Measurements from ENCODE around the gene ETV5. TPM values are rescaled to one million over a fixed set of nuclear protein-coding genes. Genes with fewer than 3 reads are reported as not detected.
A peak's percentile ranks its signal among the peaks of the same experiment; 100 is the strongest.

The ETV5 gene
- total RNA-seq, 1 donor from 2014 or later: 17.1 TPM

DNA sequence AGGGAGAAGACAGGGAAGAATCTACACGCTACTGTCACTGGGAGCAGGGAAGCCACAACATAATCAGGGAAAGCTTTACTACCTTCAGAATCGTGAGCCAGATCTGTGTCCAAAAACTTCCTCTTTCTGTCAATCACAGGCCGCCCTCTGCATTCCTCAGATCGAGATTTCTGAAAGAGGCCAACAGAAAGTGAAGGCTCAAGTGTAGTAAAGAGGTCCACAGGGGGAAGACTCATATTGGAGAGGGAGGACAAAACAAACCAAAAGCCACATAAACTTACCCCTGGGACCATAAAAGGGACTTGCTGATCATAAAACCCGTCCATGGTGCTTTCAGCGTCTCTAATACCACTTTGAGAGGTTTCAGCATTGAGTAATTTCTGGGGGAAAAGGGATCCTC lies 3.3 kb downstream of the ETV5 start:
- no peak overlapping the region for H3K4me3 ChIP-seq (ENCODE audit: low read depth, low read length)
- DNase-seq (ENCODE audit: low read depth): no peak
- TF ChIP-seq, protein P1, sequence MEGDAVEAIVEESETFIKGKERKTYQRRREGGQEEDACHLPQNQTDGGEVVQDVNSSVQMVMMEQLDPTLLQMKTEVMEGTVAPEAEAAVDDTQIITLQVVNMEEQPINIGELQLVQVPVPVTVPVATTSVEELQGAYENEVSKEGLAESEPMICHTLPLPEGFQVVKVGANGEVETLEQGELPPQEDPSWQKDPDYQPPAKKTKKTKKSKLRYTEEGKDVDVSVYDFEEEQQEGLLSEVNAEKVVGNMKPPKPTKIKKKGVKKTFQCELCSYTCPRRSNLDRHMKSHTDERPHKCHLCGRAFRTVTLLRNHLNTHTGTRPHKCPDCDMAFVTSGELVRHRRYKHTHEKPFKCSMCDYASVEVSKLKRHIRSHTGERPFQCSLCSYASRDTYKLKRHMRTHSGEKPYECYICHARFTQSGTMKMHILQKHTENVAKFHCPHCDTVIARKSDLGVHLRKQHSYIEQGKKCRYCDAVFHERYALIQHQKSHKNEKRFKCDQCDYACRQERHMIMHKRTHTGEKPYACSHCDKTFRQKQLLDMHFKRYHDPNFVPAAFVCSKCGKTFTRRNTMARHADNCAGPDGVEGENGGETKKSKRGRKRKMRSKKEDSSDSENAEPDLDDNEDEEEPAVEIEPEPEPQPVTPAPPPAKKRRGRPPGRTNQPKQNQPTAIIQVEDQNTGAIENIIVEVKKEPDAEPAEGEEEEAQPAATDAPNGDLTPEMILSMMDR (conservative IDR thresholded peaks at IDR 0.05; ENCODE audit: low read depth, low read length): no peak

DNA sequence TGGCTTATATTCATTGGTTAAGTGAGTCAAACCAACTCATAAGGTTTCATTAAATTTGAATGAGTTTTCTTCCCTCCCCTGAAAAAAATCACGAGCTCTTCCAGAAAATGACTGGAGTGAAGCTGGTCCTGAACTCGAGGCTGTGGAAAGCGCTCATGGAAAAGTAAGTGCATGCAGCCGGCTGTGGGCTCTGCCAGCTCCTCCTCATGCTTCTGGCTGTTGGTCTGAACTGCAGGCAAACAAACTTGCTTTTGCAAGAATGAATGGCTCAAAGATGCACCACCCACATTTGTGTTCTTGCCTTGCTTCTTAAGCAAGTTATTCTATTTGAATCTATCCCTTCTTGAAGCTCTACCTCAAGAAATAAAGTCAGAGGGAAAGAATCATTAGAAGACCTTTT lies 6.2 kb downstream of the ETV5 start:
- H3K4me3 ChIP-seq (ENCODE audit: low read depth, low read length): no peak overlapping the region
- TF ChIP-seq, protein P1 (conservative IDR thresholded peaks at IDR 0.05; ENCODE audit: low read depth, low read length): no peak
- no peak for DNase-seq (ENCODE audit: low read depth)

DNA sequence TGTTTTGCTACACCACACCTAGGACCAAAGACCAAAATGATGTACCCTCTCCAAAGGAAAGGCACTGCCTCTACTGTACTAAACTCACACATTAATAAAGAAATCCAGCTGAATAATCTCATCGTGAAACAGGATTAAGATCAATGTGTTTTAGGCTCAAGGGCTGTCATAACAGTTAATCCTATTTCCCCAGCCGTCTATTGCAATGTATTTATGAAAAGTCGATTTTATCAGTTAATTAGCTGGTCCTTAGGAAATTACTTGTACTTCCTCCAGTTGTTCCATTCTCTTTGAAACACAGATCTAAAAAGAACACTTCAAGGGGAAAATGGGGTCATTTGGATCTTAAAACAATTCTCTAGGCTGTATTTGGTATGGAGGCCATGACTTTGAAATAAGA lies 8.5 kb downstream of the ETV5 start:
- no peak overlapping the region for H3K4me3 ChIP-seq (ENCODE audit: low read depth, low read length)
- TF ChIP-seq, protein P1 (conservative IDR thresholded peaks at IDR 0.05; ENCODE audit: low read depth, low read length): no peak
- no peak for DNase-seq (ENCODE audit: low read depth)

DNA sequence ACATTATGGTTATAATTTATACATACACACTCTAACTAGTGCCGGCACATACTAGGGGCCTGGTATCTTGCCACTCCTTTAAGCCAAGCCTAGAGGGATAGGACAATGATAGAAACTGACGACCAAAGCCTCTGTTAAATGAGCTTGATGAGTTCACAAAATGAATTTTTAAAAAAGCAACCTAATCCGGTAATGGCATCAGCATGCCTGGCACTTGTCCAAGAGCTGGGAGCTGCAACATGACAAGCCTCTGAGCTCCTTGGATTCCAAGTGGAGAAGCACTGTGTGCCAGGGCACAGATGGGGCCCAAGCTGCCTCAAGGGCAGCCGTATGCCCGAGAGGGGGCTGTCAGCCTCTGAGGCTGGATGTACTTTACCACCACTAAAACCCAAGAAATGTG lies 9.7 kb downstream of the ETV5 start:
- TF ChIP-seq, protein P1 (conservative IDR thresholded peaks at IDR 0.05; ENCODE audit: low read depth, low read length): no peak
- no peak overlapping the region for H3K4me3 ChIP-seq (ENCODE audit: low read depth, low read length)
- no peak for DNase-seq (ENCODE audit: low read depth)

DNA sequence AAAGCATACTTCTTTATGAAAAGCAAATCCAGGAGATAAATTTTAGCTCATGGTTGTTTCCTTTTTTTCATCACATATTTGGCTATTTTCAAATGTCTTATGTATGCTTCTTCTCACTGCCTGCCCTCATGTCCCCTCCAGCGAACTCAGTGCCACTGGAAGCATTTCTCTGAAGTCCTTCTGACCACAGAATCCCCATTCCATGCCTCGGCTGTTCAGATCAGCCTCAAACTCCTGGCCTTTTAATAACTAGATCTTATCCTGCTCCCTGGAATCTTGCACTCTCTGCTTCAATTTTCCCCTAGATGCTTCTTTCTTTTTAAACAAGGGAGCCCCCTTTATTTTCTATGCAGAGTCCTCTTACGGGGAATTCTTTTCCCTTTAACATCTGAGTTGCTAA lies 10.1 kb downstream of the ETV5 start:
- TF ChIP-seq, protein P1 (conservative IDR thresholded peaks at IDR 0.05; ENCODE audit: low read depth, low read length): no peak

DNA sequence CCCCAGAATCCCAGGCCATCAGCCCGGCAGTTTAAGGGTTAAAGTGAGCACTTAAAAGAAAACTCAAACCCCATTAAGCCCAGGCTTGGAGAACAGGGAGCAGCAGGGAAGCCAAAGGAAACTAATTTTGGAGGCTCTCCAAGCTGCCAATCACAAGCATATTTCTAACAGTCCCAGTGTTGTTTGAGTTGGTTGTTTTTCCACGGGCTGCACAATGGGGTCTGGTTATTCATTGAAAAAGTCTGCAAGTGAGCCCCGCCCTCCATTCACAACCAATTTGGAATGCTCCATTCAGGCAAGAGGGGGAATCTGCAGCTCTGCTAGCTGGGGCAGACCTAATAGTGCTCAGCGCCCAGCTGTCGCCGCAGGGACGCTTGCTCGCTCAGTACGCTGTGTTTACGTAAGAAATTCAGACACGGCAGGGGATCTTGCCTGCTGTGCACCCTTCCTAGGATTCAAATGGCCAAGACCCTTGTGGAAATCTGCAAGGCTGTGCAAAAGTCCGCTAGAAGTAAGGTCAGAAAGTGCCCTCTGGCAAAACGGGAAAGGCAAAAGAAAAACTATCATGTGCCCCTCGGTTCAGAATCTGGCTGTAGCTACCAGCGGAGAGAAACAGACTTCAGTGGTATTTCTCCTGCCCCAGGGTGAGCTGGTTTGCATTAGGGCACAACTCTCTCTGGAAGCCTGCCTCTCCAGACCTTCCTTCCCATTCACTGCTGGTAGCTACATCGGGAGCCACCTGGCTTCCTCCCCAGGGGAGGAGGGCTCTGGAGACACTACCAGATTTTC lies 11.0 kb downstream of the ETV5 start:
- peak; percentile 85 for DNase-seq (ENCODE audit: low read depth)
- TF ChIP-seq, protein P1 (conservative IDR thresholded peaks at IDR 0.05; ENCODE audit: low read depth, low read length): no peak
- H3K4me3 ChIP-seq (ENCODE audit: low read depth, low read length): peak overlapping the region; percentile 58

More for the DNA sequence above, 10.1 kb downstream of the ETV5 start:
- DNase-seq (ENCODE audit: low read depth): no peak
- no peak overlapping the region for H3K4me3 ChIP-seq (ENCODE audit: low read depth, low read length)

DNA sequence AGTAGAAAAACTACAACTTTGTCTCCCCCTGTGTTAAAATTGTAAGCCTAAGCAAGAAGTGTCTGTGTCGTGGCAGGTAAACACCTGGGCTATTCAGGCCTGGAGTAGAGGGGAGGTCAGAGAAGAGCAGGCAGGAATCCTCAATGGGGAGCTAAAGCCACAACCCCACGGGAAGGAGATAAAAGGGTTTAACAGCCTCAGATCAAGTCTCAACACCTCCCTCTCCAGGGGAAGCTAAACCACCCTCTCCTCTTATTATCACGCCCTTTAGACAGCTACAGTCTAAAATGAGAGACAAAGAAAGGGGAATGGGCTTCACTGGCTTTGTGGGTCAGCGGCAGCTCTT lies 11.6 kb downstream of the ETV5 start:
- peak overlapping the region; percentile 58 for H3K4me3 ChIP-seq (ENCODE audit: low read depth, low read length)
- TF ChIP-seq, protein P1 (conservative IDR thresholded peaks at IDR 0.05; ENCODE audit: low read depth, low read length): no peak
- DNase-seq (ENCODE audit: low read depth): no peak

Data from epithelial cell of proximal tubule (primary cell).